ENCODE data around the gene ITPKB. TPM values are rescaled to one million over a fixed set of nuclear protein-coding genes. Genes with fewer than 3 reads are reported as not detected.

ITPKB gene
- polyA plus RNA-seq, 1 of the 3 experiments (the other 2 are of a cell fraction), result 2.4 TPM

GRCh38 chr1:226700861-226701260 lies 38.2 kb downstream of the ITPKB start:
- TF ChIP-seq IRF3 (IDR thresholded peaks at IDR 0.05; ENCODE audit: low read depth, low read length) (no peak), ZBTB33 (IDR thresholded peaks at IDR 0.05; ENCODE audit: borderline replicate concordance, low read depth) (no peak), RCOR1 (IDR thresholded peaks at IDR 0.05; ENCODE audit: low read length) (no peak), EP300 (IDR thresholded peaks at IDR 0.05; ENCODE audit: borderline replicate concordance in 1 of 2, low read depth in 1 of 2, low read length in 1 of 2) (no peak), CTCF (IDR thresholded peaks at IDR 0.05) (no peak), NRF1 (IDR thresholded peaks at IDR 0.05; ENCODE audit: low read depth, low read length) (no peak), FOXM1 (IDR thresholded peaks at IDR 0.05; ENCODE audit: low read depth) (no peak), FOXJ3 (CRISPR knock-in tag; IDR thresholded peaks at IDR 0.05) (no peak), TCF12 (IDR thresholded peaks at IDR 0.05) (no peak)
- no peak overlapping the region for H2AFZ ChIP-seq (ENCODE audit: low read depth)
- H3K27me3 ChIP-seq (ENCODE audit: insufficient read depth), result no peaks in the 10 kb centered on the region
- 100% methylated on average over 4 of the region's 5 CpGs for WGBS (ENCODE audit: low lambda C conversion rate)
- H3K4me2 ChIP-seq, result no peak overlapping the region
- no peaks in the 10 kb centered on the region for H3K9me2 ChIP-seq
- no peaks in the 10 kb centered on the region for H4K20me1 ChIP-seq (ENCODE audit: insufficient read depth)
- no peak for DNase-seq
- no peaks in the 10 kb centered on the region for H3K36me3 ChIP-seq (replicated peaks in 1 of 2; ENCODE audit: control insufficient read depth in 1 of 2, insufficient read depth in 2 of 2, low read length in 1 of 2)
- H3K9ac ChIP-seq, result no peak overlapping the region
- H3K4me3 ChIP-seq (ENCODE audit: low read depth in 2 of 2, low read length in 1 of 2), result no peak overlapping the region
- H3K9me3 ChIP-seq, result no peaks in the 10 kb centered on the region
- ChIA-PET POLR2A (no interaction called here), CTCF (interaction anchor here (0.8 kb wide), 1 partner anchor 68 kb away, joined by 3 read pairs; no protein-coding TSS in a partner anchor)
- peaks cover 4% of the 10 kb centered on the region for H3F3A ChIP-seq (replicated peaks; ENCODE audit: insufficient read depth)
- H3K4me1 ChIP-seq (ENCODE audit: control insufficient read depth in 1 of 2, insufficient read depth in 2 of 2, low read depth in 1 of 2, low read length in 1 of 2), result peaks cover 16 to 25% of the 10 kb centered on the region in 2 experiments; a peak in 3 of 4 replicates
- H3K27ac ChIP-seq (ENCODE audit: low read depth in 2 of 2, low read length in 1 of 2), result no peak overlapping the region
- no peaks in the 10 kb centered on the region for H3K79me2 ChIP-seq (ENCODE audit: insufficient read depth)

- Histone ChIP-seq H2AFZ (ENCODE audit: low read depth) (no peak overlapping the region), H3K27ac (ENCODE audit: low read depth in 2 of 2, low read length in 1 of 2) (no peak overlapping the region), H3K27me3 (ENCODE audit: insufficient read depth) (no peaks in the 10 kb centered on the region), H4K20me1 (ENCODE audit: insufficient read depth) (no peaks in the 10 kb centered on the region), H3K9ac (no peak overlapping the region), H3K79me2 (ENCODE audit: insufficient read depth) (no peaks in the 10 kb centered on the region), H3K4me1 (ENCODE audit: control insufficient read depth in 1 of 2, insufficient read depth in 2 of 2, low read depth in 1 of 2, low read length in 1 of 2) (peaks cover 16 to 25% of the 10 kb centered on the region in 2 experiments; a peak in 3 of 4 replicates), H3K9me2 (no peaks in the 10 kb centered on the region), H3K4me3 (ENCODE audit: low read depth in 2 of 2, low read length in 1 of 2) (no peak overlapping the region), H3F3A (replicated peaks; ENCODE audit: insufficient read depth) (peaks cover 1% of the 10 kb centered on the region), H3K4me2 (no peak overlapping the region), H3K9me3 (no peaks in the 10 kb centered on the region), H3K36me3 (replicated peaks in 1 of 2; ENCODE audit: control insufficient read depth in 1 of 2, insufficient read depth in 2 of 2, low read length in 1 of 2) (no peaks in the 10 kb centered on the region)
- no peak for DNase-seq
- POLR2A ChIA-PET, result no interaction called here
- CTCF ChIA-PET, result no interaction called here
- 97% methylated on average over 7 of the region's 7 CpGs for WGBS (ENCODE audit: low lambda C conversion rate)
- TF ChIP-seq TCF12 (IDR thresholded peaks at IDR 0.05), result no peak
- no peak for TF ChIP-seq USF1 (IDR thresholded peaks at IDR 0.05; ENCODE audit: borderline replicate concordance, low read depth)
- TF ChIP-seq CHD2 (IDR thresholded peaks at IDR 0.05; ENCODE audit: low read length, partially characterized antibody), result no peak
- no peak for TF ChIP-seq MXI1 (IDR thresholded peaks at IDR 0.05; ENCODE audit: low read depth, low read length)
- TF ChIP-seq EZH2phosphoT487 (IDR thresholded peaks at IDR 0.05; ENCODE audit: borderline replicate concordance, low read depth), result no peak
- TF ChIP-seq EP300 (IDR thresholded peaks at IDR 0.05; ENCODE audit: borderline replicate concordance in 1 of 2, low read depth in 1 of 2, low read length in 1 of 2), result no peak
- no peak for TF ChIP-seq PBX3 (IDR thresholded peaks at IDR 0.05)
- no peak for TF ChIP-seq MAX (IDR thresholded peaks at IDR 0.05; ENCODE audit: low read depth)
- TF ChIP-seq REST (IDR thresholded peaks at IDR 0.05; ENCODE audit: low read depth, low read length), result no peak
Observed at GRCh38 chr1:226699166-226699565, 39.9 kb downstream of the ITPKB start.
